ENCODE results near the gene SETBP1.

Gene SETBP1

DNA sequence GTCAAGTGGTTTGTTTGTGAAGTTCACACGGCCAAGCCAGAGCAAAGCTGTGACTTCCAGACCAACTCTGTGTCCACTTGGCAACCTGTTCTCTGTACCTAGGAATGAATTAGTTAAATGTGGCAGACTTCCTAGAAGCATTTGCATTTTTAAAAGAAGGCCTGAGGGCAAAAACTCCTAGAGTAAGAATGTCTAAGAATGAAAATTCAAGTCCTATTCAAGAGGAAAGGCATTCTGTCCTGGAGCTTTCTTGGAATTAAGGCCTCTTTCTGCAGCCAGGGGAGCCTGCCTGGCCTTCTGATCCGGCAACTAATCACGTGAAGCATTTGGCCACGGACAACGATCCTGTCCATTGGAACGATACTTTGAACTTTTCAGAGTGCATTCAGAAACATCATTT lies 155.0 kb downstream of the SETBP1 start:
- in situ Hi-C loops (cut with HindIII; ENCODE audit: low pct_unique_long_range_greater_than_20kb, low sequenced_read_pairs), result no loop called here
- no peak for DNase-seq (ENCODE audit: low read depth in 1 of 2, low spot score in 1 of 2)
- no peak for TF ChIP-seq JUND (IDR thresholded peaks at IDR 0.05; ENCODE audit: low read depth)

DNA sequence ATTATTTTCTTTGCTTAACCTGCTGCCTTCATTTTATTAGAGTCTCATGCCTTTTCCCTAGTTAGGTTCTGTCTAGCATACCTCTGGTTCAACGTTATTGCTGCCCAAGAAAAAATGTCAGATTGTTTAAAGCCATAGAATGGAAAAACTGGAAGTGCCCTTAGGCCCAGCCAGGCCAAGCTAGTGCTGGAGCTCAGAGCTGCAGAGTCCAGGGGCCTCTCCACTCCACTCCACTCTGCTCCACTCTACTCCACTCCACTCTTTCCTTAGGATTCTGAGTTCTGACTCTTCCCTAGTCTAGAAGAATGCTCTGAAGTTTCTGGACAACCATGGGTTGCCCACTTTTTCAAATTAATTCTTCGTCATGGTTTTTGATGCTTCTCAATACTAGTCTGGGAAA lies 155.6 kb downstream of the SETBP1 start:
- no peak for TF ChIP-seq JUND (IDR thresholded peaks at IDR 0.05; ENCODE audit: low read depth)
- in situ Hi-C loops (cut with HindIII; ENCODE audit: low pct_unique_long_range_greater_than_20kb, low sequenced_read_pairs), result no loop called here

DNA sequence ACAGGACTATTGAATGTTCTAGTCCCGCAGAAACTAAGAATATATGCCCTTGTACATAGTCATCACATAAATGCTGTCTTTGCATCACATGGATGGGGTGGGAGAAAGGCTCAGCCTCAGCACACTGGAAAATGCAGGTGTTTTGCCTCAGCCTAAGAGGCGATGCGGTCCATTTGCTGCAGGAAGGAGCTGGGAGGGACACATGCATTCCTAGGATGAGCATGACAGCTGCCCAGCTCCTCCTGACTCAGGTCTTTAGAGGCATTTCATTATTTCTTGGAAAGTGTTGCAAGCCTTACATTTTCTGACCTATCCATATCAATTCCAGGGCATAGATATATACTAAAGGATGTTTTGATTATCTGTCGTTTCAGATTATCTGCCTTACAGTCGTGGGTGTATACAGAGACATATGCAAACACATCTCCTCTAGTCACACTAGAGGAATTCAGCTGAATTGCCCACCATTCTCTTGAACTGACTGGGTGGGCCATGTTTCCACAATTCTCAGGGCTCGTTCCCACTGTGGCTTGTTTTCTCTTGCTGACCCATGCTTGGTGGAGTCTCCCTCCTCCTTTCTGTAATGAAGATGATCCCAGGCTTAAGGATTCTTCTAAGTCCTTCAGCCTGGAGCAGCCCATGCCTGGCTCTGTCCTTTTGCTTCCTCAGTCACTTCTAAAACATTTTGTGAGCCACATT lies 156.9 kb downstream of the SETBP1 start:
- no peak for DNase-seq (ENCODE audit: low read depth in 1 of 2, low spot score in 1 of 2)
- TF ChIP-seq JUND (IDR thresholded peaks at IDR 0.05; ENCODE audit: low read depth), result no peak
- in situ Hi-C loops (cut with HindIII; ENCODE audit: low pct_unique_long_range_greater_than_20kb, low sequenced_read_pairs), result no loop called here

More for the DNA sequence above, 155.6 kb downstream of the SETBP1 start:
- no peak for DNase-seq (ENCODE audit: low read depth in 1 of 2, low spot score in 1 of 2)

DNA sequence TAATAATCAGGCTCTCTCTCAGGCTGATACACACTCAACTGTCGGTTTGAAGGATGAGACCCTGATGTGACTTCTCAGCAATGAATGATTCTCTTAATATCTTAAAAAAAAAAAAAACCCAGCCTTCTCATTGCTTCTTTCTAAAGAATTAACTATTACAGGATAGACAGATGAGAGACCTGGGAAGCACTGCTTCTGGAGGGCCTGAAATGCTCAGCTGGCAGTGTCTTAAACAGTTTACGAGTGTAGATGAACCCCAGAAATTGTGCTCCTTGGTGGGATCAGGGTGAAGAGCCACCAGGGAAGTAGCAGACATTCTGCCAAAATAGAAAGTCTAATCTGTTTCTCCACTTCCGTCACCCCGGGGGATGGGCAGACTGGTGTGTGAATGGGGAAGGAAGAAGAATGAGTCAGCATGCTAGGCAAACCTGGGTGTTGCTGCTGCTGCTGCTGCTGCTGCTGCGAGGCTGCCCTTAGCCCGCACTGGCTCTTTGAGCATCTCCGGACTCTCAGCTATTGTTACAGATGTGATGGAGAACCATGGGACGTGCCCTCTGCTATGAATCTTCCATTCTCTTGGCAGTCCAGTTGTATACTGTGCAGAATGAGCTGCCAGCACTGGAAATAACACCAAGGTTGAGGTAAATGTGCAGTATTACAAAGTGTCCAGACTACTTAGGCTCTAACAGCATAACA lies 158.4 kb downstream of the SETBP1 start:
- in situ Hi-C loops (cut with HindIII; ENCODE audit: low pct_unique_long_range_greater_than_20kb, low sequenced_read_pairs), result no loop called here
- TF ChIP-seq JUND (IDR thresholded peaks at IDR 0.05; ENCODE audit: low read depth), result no peak
- peak in 1 of 2 experiments; percentile 20 for DNase-seq (ENCODE audit: low read depth in 1 of 2, low spot score in 1 of 2)

DNA sequence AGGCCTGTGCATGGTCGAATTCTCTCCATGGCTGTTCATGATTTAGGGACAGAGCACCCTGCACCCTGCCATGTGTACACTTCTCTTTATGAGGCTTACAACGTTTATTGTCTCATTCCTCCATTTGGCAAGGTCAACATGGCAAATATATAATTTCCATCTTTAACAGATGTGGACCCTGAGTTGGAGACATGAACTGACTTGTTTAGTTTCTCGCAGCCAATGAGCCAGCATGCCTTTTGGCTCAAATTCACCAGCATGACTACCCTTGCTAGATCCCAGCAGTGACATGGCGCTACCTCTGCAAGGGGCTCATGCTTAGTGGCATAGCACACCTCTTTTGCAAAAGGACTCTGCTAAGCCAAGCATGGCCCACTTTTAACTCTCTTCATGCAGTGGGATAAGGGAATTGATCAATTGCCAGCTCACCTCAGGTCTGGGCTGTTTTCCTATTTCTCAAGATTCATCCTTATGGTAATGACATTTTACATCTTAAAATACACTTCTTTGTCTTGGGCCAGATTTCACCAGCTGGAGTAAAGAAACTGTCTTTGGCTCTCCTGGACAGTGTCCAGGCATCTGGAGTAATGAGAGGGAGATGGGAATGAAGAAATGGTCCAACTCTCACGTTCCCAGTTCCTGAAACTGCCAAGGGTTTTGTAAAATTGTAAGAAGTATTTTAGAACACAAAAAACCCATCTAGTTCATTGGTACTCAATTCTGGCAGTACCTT lies 159.5 kb downstream of the SETBP1 start:
- in situ Hi-C loops (cut with HindIII; ENCODE audit: low pct_unique_long_range_greater_than_20kb, low sequenced_read_pairs), result no loop called here
- DNase-seq (ENCODE audit: low read depth in 1 of 2, low spot score in 1 of 2), result no peak
- no peak for TF ChIP-seq JUND (IDR thresholded peaks at IDR 0.05; ENCODE audit: low read depth)

DNA sequence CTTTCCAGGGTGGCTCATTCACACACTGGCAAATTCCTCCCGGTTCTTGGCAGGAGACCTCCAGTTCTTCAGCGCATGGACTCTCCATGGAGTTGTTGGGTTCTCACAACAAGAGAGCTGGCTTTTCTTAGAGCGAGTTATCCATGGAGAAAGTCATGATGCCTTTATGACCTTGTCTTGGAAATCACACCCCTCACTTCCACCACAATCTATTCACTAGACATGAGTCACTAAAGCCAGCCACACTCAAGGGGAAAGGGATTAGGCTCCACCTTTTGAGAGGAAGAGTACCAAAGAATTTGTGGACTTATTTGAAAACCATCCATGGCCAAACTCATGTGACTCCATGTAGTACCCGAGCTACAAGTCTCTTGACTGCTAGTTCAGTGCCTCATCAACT lies 160.5 kb downstream of the SETBP1 start:
- no peak for TF ChIP-seq JUND (IDR thresholded peaks at IDR 0.05; ENCODE audit: low read depth)

DNA sequence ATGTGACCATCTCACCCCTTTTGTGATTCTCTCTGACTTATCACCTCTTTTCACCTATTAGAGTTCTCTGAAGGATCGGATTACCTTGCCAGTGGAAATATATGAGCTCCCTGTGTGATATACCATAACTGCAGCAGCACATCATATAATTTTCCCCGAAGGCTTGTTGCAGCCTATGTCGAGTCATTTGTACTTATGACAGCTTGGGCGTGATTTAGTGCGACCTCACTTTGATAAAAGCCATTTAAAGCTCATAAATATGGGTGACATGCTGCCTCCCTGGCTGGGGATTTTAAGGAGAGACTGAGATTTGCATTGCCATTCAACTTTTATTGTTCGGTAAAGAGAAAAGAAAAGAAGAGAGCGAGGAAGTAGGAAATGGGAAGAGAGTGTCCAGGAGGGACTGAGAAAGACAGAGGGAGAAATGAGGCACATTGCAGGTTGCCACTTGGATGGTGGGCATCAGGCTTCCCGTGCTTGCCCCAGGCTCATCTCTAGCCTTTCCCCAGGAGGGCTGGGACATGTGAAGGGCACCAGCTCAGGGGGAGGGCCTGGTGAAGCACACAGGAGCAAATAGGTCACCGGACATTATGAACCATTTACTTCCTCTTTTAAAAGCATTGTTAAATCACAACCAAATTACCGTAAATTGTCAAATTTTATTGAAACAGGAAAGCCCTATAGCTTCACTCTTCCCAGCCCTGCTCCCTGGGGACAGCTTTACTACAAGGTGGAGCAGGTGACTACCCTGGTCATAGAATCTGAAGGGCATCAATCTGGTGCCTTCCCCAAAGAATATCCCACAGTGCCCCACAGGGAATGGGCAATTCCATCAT lies 161.3 kb downstream of the SETBP1 start:
- TF ChIP-seq JUND (IDR thresholded peaks at IDR 0.05; ENCODE audit: low read depth), result no peak
- in situ Hi-C loops (cut with HindIII; ENCODE audit: low pct_unique_long_range_greater_than_20kb, low sequenced_read_pairs), result no loop called here
- DNase-seq (ENCODE audit: low read depth in 1 of 2, low spot score in 1 of 2), result no peak

More for the DNA sequence above, 160.5 kb downstream of the SETBP1 start:
- in situ Hi-C loops (cut with HindIII; ENCODE audit: low pct_unique_long_range_greater_than_20kb, low sequenced_read_pairs), result no loop called here
- DNase-seq (ENCODE audit: low read depth in 1 of 2, low spot score in 1 of 2), result no peak

DNA sequence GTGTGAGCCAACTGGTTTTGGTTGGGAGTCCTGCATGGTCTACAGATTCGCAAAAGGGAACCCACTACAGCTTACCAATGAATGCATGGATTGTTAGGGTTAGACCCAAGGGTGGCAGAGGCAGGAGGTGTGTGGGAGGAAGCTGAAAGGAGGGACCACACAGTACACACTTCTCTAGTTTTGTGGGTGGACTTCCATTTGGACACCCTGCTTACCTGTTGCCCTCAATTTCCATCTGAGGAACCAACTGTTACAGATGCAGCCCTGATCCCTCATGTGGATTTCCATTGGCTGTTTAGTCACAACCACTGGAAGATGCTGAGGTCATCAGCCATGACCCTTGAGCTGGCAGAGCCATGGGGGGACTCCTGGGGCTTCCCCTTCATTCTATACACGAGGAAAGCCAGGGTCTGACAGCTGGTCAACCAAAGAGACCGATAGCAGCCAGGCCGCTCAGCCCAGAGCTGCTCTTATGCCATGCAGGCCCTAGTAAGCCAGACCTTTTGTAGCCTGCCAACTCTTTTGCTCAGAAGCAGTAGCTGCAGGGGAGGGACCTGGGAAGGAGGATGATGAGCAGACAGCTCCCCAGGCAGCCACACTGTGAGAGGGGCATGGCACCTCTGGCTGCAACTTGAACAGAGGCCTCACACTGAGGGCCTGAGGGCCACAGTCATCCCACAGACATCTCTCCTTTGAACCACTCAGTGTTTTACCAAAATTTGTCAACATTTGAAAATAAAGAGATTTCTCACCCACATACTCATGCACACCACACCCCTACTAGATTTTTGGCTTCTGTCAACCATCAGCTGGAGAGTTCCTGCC lies 162.1 kb downstream of the SETBP1 start:
- TF ChIP-seq JUND (IDR thresholded peaks at IDR 0.05; ENCODE audit: low read depth), result no peak
- in situ Hi-C loops (cut with HindIII; ENCODE audit: low pct_unique_long_range_greater_than_20kb, low sequenced_read_pairs), result no loop called here
- DNase-seq (ENCODE audit: low read depth in 1 of 2, low spot score in 1 of 2), result no peak

DNA sequence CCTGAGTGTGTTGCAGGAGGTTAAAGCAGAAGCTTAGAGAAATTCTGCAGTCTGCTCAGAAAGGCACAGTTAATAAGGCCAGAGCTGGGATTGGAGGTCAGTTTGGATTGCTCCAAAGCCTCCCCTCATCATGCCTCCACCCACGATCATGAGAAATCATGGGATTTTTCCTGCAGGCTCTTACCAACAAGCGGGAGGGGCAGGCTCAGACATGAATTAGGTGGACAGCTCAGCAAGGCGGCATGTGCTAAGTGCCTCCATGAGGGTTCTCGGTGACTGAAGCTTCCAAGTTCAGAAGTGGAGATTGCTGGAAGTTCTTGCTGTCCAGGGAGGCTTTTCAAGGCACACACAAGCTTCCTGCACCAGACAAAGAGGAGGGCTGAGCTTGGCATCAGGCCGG lies 163.8 kb downstream of the SETBP1 start:
- DNase-seq (ENCODE audit: low read depth in 1 of 2, low spot score in 1 of 2), result no peak
- no peak for TF ChIP-seq JUND (IDR thresholded peaks at IDR 0.05; ENCODE audit: low read depth)
- in situ Hi-C loops (cut with HindIII; ENCODE audit: low pct_unique_long_range_greater_than_20kb, low sequenced_read_pairs), result no loop called here

DNA sequence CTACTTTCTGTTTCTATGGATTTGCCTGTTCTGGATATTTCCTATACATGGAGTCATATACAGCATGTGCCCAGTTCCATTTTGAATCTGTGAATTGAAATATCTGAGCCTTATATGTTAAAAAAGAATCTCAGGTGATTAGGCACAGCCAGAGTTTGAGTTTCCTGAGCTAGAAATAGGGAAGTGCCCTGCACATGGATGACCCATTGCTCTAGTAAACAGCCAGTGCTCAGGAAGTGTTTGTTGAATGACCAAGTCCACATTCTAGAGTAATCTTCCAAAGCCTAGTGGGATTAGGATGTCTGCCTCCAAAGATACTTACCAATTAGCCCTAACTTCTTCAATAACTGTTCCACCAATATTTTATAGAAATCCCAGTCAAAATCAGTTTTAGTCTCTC lies 165.8 kb downstream of the SETBP1 start:
- in situ Hi-C loops (cut with HindIII; ENCODE audit: low pct_unique_long_range_greater_than_20kb, low sequenced_read_pairs), result no loop called here
- DNase-seq (ENCODE audit: low read depth in 1 of 2, low spot score in 1 of 2), result no peak
- TF ChIP-seq JUND (IDR thresholded peaks at IDR 0.05; ENCODE audit: low read depth), result no peak

DNA sequence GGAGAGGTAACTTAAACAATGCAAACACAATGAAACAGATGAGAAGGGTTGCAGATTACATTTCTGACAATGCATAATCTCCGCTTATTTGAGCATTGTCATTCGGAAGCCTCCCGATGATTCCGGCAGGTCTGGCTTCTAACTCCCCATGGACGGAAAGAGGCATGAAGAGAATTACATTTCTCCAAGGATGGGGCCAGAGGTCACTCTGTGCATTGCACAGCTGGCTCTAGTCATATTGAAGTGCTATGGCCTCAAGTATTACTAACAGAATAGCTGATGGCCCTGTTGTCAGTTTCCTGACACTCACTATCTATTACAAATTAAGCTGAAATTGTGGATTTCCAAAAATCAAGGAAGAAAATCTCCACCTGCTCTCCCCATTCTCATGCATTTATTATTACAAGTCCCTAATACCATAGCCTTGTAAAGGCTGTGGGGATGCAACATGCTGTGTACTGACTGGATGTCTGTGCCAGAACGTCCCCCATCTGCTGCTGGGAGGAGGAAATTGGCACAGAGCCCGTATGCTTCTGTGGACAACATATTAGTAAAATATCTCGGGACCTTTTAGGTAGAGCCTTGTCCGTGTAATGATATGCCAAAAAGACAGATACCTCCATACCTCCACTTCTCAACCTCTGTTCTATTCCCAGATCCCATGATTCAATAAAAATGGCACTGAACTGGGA lies 168.1 kb downstream of the SETBP1 start:
- no peak for DNase-seq (ENCODE audit: low read depth in 1 of 2, low spot score in 1 of 2)
- no peak for TF ChIP-seq JUND (IDR thresholded peaks at IDR 0.05; ENCODE audit: low read depth)
- in situ Hi-C loops (cut with HindIII; ENCODE audit: low pct_unique_long_range_greater_than_20kb, low sequenced_read_pairs), result no loop called here
